GM12873 (cell line): ENCODE measurements around the gene AVPI1.

ENCODE experiments used
- CTCF ChIP-seq: IDR thresholded peaks from 2 replicates; pipeline ENCODE4 v1.5.1; 2012; ENCODE audit warnings: low read depth, mild to moderate bottlenecking, moderate library complexity, low read length, control low read depth; ENCODE audit not compliant: insufficient read depth; ENCODE audit errors: missing control alignments

AVPI1 gene

GRCh38 chr10:97684866-97685394 is 2.1 kb downstream of the AVPI1 start:
- no peak for TF ChIP-seq CTCF

GRCh38 chr10:97683556-97684367 is 3.3 kb downstream of the AVPI1 start:
- no peak for TF ChIP-seq CTCF

GRCh38 chr10:97682042-97682441 is 5.0 kb downstream of the AVPI1 start:
- no peak for TF ChIP-seq CTCF

GRCh38 chr10:97679594-97679993 is 7.4 kb downstream of the AVPI1 start:
- TF ChIP-seq CTCF = no peak

GRCh38 chr10:97676770-97677581 is 10.1 kb downstream of the AVPI1 start:
- TF ChIP-seq CTCF = peak; percentile 84

- TF ChIP-seq CTCF = no peak
Observed at GRCh38 chr10:97675222-97675621, 11.8 kb downstream of the AVPI1 start.
